NOMO-1 treated with dmso at 0.1 percent for 144 hours (cell line): ENCODE measurements around the gene SLC52A3.
"Not testable (repeated sequence)": the region's sequence is repeated elsewhere in the genome, so short reads cannot be mapped to it uniquely, and the experiment has no call there.

Experiments
- DNase-seq: peaks from one replicate; lab custom pipeline; 2025; ENCODE audit not compliant: unreplicated experiment; lab: John Stamatoyannopoulos, UW

Gene SLC52A3

DNA sequence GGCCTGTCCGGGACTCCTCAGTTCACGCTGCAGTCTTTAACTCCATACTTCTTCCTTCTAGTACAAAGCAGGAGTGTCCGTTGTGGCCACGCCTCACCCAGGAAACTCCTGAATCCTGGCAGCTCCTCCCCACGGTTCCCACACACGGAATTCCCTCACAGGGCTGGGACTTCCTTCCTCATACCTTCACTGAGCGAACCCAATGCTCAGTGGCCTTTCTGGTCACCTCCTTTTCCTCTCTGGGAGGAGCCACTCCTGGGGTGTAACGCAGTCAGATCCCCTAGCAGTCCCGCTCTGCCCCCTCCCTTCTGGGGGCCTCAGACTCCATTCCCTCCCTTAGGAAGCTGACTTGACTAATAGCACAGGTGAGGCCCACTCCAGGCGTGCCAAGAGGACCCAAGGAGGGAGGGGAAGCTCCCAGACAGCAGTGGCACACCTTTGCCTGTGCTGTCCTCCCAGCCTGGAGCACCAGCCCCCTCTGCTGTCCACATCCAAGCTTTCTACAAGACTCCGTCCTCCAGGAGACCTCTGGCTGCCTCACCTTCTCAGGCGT lies at the start of gene SLC52A3:
Gene SLC52A3, minus strand, starts transcription at position 75 of the 553 bp plus-strand sequence. CDS start 2,726 bp downstream, outside the sequence.
- no peak for DNase-seq

DNA sequence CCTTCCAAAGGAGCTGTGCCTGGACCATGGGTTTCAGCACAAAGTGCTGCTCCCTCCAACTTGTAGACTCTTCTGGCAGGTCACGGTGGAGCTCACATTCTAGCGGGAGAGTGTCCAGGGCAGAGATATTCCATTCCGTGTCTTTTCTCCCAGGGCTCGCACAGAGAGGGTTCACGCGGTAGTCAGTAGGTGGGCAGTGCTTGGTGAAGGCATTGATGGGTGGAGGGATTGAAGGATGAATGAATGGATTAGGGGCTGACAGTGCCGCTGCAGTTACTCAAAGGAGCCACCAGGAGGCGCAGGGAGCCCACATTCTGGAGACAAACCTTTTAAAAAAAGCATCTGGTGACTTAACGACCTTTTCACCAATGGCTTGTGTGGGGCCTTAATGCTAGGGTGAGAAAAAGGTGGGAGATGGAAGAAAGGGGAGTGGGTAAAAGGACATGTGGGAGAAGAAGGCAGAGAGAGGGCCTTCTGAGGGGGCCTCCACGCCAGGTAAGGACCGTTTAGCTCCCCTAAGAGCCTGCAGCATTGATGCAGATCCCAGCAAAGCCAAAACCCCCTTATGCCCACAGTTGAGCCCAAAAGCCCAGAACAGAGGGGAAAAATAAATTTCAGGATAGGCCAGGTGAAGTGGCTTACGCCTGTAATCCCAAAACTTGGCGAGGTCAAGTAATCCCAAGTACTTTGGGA lies 47.8 kb upstream of the SLC52A3 start:
- peak; percentile 33 for DNase-seq

DNA sequence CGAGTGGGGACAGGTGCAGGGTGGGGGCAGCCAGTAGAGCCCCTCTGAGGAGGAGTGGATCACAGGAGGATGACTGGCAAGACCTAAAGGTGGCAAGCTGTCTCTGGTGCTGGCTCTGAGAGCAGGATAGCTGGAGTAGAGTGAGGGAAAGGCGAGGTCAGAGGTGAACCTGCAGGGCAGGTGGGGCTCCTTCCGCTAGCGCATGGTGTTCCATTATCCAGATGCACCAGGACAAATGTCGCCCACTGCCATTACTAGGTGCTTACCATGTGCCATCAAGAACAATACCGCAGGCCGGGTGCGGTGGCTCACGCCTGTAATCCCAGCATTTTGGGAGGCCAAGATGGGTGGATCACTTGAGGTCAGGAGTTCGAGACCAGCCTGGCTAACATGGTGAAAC lies 46.9 kb upstream of the SLC52A3 start:
- DNase-seq: no peak

DNA sequence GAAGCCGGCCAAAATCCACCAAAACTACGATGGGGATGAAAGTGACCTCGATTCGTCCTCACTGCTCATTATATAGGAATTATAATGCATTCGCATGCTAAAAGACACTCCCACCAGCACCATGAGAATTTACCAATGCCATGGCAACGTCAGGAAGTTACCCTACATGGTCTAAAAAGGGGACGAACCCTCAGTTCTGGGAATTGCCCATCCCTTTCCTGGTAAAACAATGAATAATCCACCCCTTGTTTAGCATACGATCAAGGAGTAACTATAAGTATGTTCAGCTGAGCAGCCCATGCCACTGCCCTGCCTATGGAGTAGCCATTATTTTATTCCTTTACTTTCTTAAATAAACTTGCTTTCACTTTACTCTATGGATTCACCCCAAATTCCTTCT lies 45.1 kb upstream of the SLC52A3 start:
- DNase-seq: no peak

DNA sequence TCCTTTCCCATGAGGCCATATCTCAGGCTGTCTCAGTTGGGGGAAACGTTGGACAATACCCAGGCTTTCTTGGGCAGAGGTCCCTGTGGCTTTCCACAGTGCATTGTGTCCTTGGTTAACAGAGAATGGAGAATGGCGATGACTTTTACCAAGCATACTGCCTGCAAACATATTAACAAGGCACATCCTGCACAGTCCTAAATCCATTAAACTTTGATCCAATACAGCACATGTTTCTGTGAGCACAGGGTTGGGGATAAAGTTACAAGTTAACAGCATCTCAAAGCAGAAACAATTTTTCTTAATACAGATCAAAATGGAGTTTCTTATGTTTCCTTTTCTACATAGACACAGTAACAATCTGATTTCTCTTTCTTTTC lies 44.1 kb upstream of the SLC52A3 start:
- DNase-seq: not testable (repeated sequence)

DNA sequence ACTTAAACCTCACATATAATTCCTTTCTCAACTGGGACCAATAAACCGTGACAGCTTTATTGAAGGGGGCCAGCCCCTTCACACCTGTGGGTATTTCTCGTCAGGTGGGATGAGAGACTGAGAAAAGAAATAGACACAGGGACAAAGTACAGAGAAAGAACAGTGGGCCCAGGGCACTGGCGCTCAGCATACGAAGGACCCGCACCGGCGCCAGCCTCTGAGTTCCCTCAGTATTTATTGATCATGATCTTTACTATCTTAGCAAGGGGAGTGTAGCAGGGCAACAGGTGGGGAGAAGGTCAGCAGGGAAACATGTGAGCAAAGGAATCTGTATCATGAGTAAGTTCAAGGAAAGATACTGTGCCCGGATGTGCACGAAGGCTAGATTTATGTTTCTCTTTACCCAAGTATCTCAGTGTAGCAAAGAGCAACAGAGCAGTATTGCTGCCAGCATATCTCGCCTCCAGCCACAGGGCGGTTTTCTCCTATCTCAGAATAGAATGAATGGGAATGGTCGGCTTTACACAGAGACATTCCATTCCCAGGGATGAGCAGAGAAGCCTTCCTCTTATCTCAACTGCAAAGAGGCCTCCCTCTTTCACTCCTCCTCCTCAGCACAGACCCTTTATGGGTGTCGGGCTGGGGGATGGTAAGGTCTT lies 43.6 kb upstream of the SLC52A3 start:
- not testable (repeated sequence) for DNase-seq

DNA sequence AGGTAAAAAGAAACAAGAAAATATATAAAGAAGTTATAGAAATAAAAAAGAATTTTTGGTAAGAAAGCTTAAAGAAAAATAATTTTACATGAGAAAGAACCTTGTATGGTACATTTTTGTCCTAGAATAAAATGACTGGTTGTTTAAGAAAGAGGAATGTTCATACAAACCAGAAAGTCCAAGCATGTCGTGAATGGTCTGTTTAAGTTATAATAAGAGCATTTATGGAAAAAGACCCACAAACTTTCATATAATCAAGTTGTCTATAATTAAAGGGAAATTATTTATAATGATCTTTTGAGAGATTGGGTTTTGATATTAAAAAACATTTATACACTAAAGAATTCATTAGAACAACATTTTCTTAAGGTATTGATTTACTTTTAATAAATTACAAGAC lies 37.4 kb upstream of the SLC52A3 start:
- DNase-seq: no peak

DNA sequence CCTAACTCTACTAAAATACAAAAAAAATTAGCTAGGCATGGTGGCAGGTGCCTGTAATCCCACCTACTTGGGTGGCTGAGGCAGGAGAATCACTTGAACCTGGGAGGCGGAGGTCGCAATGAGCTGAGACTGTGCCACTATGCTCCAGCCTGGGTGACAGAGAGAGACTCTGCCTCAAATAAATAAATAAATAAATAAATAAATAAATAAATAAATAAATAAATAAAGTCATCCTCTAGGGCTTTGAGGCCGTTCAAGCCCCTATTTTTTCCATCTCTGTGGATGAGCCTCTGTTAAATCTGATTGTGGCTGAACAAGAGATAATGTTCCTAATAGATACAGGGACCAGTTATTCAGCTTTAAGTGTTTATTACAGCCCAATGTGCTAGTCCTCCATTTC lies 33.4 kb upstream of the SLC52A3 start:
- no peak for DNase-seq

DNA sequence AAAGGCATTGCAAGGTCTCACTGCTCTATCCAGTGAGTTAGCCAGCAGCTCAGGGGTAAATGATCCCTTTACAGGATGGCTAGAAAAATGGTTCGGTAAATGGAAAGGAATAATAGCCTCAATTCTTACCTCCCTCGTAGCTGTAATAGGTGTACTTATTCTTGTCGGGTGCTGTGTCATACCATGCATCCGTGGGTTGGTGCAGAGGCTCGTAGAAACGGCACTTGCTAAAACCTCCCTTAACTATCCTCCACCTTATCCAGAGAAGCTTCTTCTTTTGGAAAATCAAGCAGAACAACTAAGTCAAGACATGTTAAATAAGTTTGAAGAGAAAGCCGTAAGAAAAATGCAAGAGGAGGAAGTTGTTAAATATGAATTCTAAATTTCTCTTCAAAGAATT lies 31.7 kb upstream of the SLC52A3 start:
- DNase-seq: not testable (repeated sequence)

DNA sequence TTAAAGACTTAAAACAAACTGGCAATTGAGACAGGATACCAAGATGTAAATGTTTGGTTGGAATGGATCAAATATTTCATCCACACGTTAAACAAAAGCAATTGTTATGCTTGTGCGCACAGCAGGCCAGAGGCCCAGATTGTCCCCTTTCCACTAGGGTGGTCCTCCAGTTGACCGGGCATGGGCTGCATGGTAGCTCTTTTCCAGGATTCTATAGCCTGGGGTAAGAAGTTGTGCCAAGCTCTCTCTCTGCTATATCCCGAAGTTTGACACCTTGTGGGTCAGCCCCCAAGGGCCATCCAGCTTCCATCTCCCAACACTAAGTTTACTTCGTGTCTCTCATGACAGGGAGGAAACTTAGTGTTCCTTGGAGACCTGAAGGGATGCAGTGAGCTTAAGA lies 30.4 kb upstream of the SLC52A3 start:
- not testable (repeated sequence) for DNase-seq

DNA sequence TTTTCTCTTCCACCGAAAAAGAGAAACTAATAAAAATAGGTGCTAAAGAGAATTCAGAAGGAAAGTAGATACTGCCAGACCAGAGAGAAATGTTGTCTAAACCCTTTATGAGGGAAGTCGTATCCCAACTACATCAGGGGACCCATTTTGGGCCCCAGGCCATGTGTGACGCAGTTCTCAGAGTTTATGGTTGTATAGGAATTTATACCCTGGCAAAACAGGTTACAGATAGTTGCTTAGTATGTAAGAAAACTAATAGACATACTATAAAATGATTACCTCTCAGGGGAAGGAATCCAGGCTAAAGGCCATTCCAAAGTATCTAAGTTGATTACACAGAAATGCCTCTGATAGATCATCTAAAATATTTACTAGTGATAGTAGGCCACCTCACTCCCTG lies 28.6 kb upstream of the SLC52A3 start:
- DNase-seq: no peak

DNA sequence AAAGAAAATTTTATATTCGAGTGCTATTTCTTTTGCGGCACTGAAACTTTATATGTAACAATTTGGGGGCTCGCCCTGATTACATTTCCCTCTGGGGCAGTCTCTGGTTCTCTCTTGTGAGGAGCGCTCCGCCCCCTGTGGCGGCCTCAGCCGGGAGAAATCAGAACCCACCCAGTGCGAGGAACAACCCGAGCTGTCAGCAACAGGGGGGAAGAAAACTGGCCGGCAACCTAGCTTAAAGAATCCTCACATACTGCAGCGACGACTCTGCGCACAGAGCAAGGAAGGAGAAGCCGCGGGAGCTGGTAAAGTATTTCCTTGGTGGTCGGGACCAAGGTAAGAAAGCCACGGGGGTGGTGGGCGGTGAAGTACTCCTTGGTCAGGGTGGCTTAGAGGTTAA lies 23.9 kb upstream of the SLC52A3 start:
- DNase-seq: no peak

DNA sequence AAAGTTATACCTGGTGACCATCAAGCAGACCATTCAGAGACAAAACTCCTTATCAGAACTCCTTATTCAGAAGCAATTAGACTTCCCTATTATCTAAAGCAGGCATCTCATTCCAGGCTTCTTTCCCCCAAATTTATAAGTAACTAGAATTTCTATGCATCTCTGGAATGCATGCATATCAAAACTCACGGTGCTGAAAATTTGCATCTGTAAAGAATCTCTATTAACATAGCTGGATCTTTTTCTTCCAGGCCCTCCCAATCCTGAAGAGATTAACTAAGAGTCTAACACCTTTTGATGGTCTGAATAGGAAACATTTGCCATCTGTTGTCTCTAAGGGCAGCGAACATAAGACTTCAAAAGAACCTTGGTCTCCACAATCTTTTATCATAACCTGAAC lies 22.8 kb upstream of the SLC52A3 start:
- DNase-seq: no peak

DNA sequence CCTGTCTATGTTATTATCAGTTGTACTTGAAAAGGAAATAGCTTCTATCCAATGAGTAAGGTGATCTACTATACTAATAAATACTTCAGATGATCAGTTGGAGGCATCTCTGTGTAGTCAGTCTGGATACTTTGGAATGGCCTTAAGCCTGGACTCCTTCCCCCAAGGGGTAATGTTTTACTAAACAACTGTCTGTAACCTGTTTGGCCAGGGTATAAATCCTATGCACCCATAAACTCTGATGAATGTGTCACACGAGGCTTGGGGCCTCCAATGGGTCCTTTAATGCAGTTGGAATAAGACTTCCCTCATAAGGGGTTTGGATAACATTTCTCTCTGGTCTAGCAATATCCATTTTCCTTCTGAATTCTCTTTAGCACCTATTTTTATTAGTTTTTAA lies 19.5 kb upstream of the SLC52A3 start:
- no peak for DNase-seq

DNA sequence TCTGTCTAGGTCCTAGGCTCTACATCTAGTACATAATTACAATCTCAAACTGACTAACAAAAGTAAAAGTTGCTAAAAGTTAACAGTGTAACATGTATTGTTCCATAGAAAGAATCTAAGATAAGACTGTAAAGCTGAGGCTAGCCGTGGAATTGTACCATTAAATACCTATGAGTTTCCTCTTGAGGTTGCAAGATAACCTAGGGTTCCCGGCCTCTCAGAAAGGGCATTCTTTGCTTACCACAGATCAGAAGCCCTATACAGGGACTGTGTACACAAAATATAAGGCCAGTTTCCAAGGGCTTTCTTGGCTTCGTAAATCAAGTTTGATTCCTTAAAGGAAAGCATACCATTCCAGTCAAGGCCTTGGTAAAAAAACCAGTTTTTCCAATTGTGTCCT lies 11.5 kb upstream of the SLC52A3 start:
- no peak for DNase-seq

DNA sequence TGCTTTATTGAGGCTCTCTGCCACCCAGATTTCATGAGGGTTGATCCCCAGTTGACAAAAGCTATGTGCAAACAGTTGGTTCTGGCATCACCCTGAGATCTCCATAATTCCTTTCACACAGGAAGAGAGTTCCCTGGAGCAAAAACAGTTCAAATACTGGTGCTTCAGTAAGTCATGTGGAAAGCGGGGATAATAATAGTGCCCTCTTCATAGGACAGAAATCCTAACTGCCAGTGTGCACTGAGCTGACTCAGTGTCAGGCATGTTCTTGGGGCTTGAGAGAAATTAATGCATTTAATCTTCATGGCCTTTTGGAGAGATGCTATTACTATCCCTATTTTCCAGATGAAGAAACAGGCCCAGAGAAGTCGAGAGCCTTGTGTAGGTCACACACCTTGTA lies 7.9 kb upstream of the SLC52A3 start:
- no peak for DNase-seq

DNA sequence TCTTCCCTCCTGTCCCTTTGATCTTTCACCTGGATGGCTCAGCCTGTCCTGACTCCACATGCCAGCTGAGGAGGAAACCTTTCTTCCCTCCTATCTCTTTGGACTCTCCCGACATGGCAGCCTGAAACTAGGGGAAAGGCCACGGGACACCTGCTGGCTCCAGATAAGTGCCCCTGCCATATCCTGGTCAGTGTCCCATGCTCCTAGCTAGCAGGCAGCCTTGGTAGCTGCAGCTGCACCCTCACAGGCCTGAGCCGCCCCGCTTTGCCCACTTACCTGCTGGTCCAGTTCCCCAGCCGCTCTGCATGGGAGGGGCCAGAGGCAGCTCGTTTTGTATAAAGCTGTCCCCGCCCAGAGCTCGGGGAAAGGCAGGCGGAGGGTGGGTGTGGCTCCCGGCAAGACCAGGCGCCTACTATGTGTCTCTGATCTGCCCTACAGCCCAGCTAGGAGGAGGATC lies 7.4 kb upstream of the SLC52A3 start:
- no peak for DNase-seq

DNA sequence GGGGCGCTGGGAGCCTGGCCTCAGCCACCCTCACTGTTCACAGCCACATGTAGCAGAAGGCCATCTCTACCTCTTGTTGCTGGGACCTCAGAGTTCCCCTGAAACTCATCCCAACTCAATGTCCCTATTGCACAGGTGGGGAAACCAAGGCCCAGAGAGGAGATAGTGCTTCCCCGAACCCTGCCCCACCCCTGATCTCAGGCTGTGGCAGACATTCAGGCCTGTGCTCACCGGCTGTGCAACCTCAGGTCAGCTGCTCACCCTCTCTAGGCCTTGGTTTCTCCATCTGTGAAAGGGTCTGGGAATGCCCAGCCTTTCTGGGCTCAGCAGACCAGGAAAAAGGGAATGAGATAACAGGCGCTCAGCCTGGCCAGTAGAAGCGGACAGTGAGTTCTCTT lies 6.4 kb upstream of the SLC52A3 start:
- no peak for DNase-seq

DNA sequence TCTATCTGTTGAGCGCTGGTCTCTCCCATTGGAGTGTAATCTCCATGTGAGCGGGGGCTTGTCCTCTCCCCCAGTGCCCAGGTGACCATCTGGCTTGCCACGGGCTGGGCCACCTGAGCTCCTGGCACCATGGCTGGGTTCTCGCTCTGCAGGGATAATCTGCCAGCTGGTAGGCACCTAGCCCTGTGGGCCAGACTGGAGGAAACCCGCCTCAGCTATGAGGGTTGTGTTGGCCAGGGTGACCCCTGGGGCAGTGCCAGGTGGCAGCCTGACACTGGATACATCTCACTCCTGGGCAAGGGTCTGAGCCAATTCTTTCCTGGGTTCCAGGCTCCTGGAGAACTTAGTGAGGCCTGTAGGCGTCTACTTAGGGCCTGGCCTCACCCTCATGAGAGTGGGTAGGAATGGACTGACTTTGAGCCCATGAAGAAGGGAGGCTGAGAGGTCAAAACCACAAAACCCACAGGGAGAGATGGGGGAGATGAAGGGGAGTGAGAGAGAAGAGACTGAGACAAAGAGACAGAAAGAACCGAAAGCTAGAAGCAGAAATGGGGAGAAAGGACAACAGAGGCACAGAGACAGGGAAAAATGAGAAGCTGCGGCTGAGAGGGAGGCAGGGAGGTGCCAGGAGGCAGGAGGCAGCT lies 5.8 kb upstream of the SLC52A3 start:
- DNase-seq: no peak

DNA sequence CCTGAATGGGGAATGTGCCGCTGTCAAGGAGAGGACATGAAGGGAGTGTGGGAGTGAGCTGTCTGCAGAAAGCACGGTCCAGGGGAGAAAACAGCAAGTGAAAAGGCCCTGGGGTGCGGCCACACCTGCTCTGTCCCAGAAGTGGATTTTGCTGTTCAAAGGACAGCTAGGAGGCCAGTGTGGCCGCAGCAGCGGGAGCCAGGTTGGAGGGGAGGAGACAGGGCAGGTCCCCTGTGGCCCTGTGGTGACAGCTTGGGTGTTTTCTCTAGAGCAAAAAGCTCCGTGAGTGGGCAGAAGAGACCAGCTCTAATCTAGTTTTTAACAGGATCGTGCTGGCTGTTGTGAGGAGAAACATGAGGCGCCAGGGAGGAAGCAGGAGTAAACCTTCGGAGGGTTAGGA lies 4.5 kb upstream of the SLC52A3 start:
- no peak for DNase-seq

DNA sequence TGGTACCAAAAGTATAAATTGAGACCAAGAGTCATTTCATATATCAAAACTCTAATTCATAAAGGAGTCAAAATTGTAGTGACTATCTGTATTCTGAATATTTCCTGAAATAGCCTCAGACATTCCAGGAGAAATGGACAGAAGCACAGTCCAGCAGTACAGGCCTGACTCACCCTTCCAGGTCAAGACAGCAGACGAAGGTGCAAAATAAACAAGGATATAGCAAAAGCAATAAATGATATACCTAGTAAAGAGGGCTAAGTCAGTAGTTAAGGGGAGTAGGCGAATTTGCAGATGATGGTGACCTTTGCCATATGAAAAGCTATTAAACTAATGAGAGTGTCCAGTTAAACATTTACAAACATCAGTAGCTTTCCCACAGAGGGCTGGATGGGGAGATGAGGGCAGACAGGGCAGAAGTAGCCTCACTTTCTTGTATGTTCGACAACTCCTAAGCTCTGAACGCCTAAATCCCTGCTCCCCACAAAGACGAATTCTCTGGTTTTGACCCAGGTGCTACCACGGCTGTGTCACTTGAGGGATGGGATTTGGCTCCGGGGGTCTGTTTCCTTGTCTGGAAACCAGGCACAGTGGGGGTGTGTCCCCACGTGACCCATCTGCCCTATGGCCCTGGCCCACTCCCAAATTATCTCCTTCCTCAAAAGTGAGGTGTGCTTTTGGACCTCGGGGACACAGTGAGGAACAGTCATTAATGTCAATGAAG lies 3.6 kb upstream of the SLC52A3 start:
- DNase-seq: no peak
